H9 (cell line): ENCODE data around the gene SIM1. TPM values are rescaled to one million over a fixed set of nuclear protein-coding genes. Genes with fewer than 3 reads are reported as not detected.

ENCODE experiments used
- DNase-seq: peaks from one replicate; pipeline ENCODE4 v3.0.0-alpha.2; 2017
- H2AFZ ChIP-seq: one replicate; pipeline ENCODE4 v1.6.1; 2013; ENCODE audit warnings: mild to moderate bottlenecking, low read length, control low read depth, moderate library complexity
- H2AK5ac ChIP-seq: 2 replicates; pipeline ENCODE4 v1.6.1; 2013; ENCODE audit warnings: low read length, control low read depth, mixed read lengths; ENCODE audit not compliant: insufficient read length
- H2BK120ac ChIP-seq: one replicate; pipeline ENCODE4 v1.6.1; 2013; ENCODE audit warnings: low read depth, mild to moderate bottlenecking, low read length, control low read depth, inconsistent platforms; ENCODE audit not compliant: poor library complexity, severe bottlenecking
- H2BK12ac ChIP-seq: 2 replicates; pipeline ENCODE4 v1.6.1; 2013; ENCODE audit warnings: low read length, control low read depth, mixed read lengths, low read depth; ENCODE audit not compliant: insufficient read length
- H2BK15ac ChIP-seq: 2 replicates; pipeline ENCODE4 v1.6.1; 2013; ENCODE audit warnings: low read depth, low read length, control low read depth
- H2BK20ac ChIP-seq: one replicate; pipeline ENCODE4 v1.6.1; 2013; ENCODE audit warnings: low read depth, mild to moderate bottlenecking, low read length, control low read depth, inconsistent platforms; ENCODE audit not compliant: poor library complexity, severe bottlenecking
- H2BK5ac ChIP-seq: 2 replicates; pipeline ENCODE4 v1.6.1; 2013; ENCODE audit warnings: low read length, control low read depth, mixed read lengths; ENCODE audit not compliant: insufficient read length
- H3K14ac ChIP-seq: 2 replicates; pipeline ENCODE4 v1.6.1; 2013; ENCODE audit warnings: low read length, control low read depth; ENCODE audit not compliant: insufficient read depth
- H3K18ac ChIP-seq: 2 replicates; pipeline ENCODE4 v1.6.1; 2013; ENCODE audit warnings: low read depth, mild to moderate bottlenecking, mixed read lengths, low read length, control low read depth; ENCODE audit not compliant: insufficient read length
- H3K23ac ChIP-seq: 2 replicates; pipeline ENCODE4 v1.6.1; 2013; ENCODE audit warnings: low read length, control low read depth, mixed read lengths, low read depth; ENCODE audit not compliant: insufficient read length
- H3K23me2 ChIP-seq: 2 replicates; pipeline ENCODE4 v1.6.1; 2013; ENCODE audit warnings: low read depth, mild to moderate bottlenecking, mixed read lengths, low read length, control low read depth; ENCODE audit not compliant: insufficient read length, poor library complexity, severe bottlenecking
- H3K27ac ChIP-seq: 2 replicates; pipeline ENCODE4 v1.5.1; 2013; ENCODE audit warnings: low read length, control low read depth, mixed read lengths, low read depth; ENCODE audit not compliant: insufficient read length
- H3K27me3 ChIP-seq: 2 replicates; pipeline ENCODE4 v1.6.1; 2013; ENCODE audit warnings: low read length, control low read depth, inconsistent platforms; ENCODE audit not compliant: insufficient read depth
- H3K4ac ChIP-seq: 2 replicates; pipeline ENCODE4 v1.6.1; 2013; ENCODE audit warnings: low read depth, mild to moderate bottlenecking, control low read depth, inconsistent platforms, low read length, moderate library complexity
- H3K4me1 ChIP-seq: 2 replicates; pipeline ENCODE4 v1.6.1; 2013; ENCODE audit warnings: low read length, control low read depth, inconsistent platforms; ENCODE audit not compliant: insufficient read depth
- H3K4me2 ChIP-seq: 2 replicates; pipeline ENCODE4 v1.6.1; 2013; ENCODE audit warnings: low read length, control low read depth, mixed read lengths; ENCODE audit not compliant: insufficient read length, insufficient read depth
- H3K56ac ChIP-seq: 2 replicates; pipeline ENCODE4 v1.6.1; 2013; ENCODE audit warnings: low read depth, mild to moderate bottlenecking, mixed read lengths, low read length, control low read depth; ENCODE audit not compliant: insufficient read length
- H3K79me1 ChIP-seq: 2 replicates; pipeline ENCODE4 v1.6.1; 2013; ENCODE audit warnings: low read depth, mild to moderate bottlenecking, moderate library complexity, low read length, control low read depth, inconsistent platforms; ENCODE audit not compliant: insufficient read depth, poor library complexity, severe bottlenecking
- H3K79me2 ChIP-seq: 2 replicates; pipeline ENCODE4 v1.6.1; 2013; ENCODE audit warnings: low read length, control low read depth, inconsistent platforms; ENCODE audit not compliant: insufficient read depth
- H3K9ac ChIP-seq: 2 replicates; pipeline ENCODE4 v1.6.1; 2013; ENCODE audit warnings: low read length, control low read depth, mixed read lengths; ENCODE audit not compliant: insufficient read length; ENCODE audit errors: extremely low read depth
- H3K9me3 ChIP-seq: one replicate; pipeline ENCODE4 v1.6.1; 2013; ENCODE audit warnings: low read depth, low read length, inconsistent platforms; ENCODE audit not compliant: control insufficient read depth
- H3T11ph ChIP-seq: one replicate; pipeline ENCODE4 v1.6.1; 2013; ENCODE audit warnings: mild to moderate bottlenecking, low read length, control low read depth, inconsistent platforms
- H4K20me1 ChIP-seq: one replicate; pipeline ENCODE4 v1.6.1; 2013; ENCODE audit not compliant: control insufficient read depth, insufficient read length, insufficient read depth
- H4K5ac ChIP-seq: 2 replicates; pipeline ENCODE4 v1.6.1; 2013; ENCODE audit warnings: low read depth, mild to moderate bottlenecking, mixed read lengths, low read length, control low read depth; ENCODE audit not compliant: insufficient read length
- H4K8ac ChIP-seq: replicated peaks from 2 replicates; pipeline ENCODE4 v1.6.1; 2013; ENCODE audit warnings: low read length, control low read depth, mixed read lengths, low read depth; ENCODE audit not compliant: insufficient read length
- H4K91ac ChIP-seq: 2 replicates; pipeline ENCODE4 v1.6.1; 2013; ENCODE audit warnings: low read depth, mild to moderate bottlenecking, moderate library complexity, mixed read lengths, low read length, control low read depth; ENCODE audit not compliant: insufficient read length
- H3K27ac Mint-ChIP-seq, 3 experiments: 2 replicates in 2 of 3; 3 replicates in 1 of 3; pipeline ENCODE4 v1.8.0; 2020 to 2021; ENCODE audit warnings: mixed read lengths in 3 of 3, mild to moderate bottlenecking in 1 of 3, moderate library complexity in 1 of 3
- H3K27me3 Mint-ChIP-seq: 2 replicates; pipeline ENCODE4 v1.8.0; 2021; ENCODE audit warnings: low read depth, mild to moderate bottlenecking, moderate library complexity, mixed read lengths
- H3K36me3 Mint-ChIP-seq, 3 experiments: 2 replicates in 2 of 3; 3 replicates in 1 of 3; pipeline ENCODE4 v1.8.0; 2020 to 2021; ENCODE audit warnings: low read depth in 3 of 3, mixed read lengths in 3 of 3; ENCODE audit not compliant: insufficient read depth in 1 of 3
- H3K4me1 Mint-ChIP-seq, 2 experiments: 2 replicates each; pipeline ENCODE4 v1.8.0; 2020; ENCODE audit warnings: mixed read lengths in 2 of 2
- H3K4me3 Mint-ChIP-seq, 2 experiments: 2 replicates in 1 of 2; 3 replicates in 1 of 2; pipeline ENCODE4 v1.8.0; 2020 to 2021; ENCODE audit warnings: mild to moderate bottlenecking in 2 of 2, mixed read lengths in 2 of 2, moderate library complexity in 1 of 2
- H3K9me3 Mint-ChIP-seq, 2 experiments: 2 replicates in 1 of 2; 3 replicates in 1 of 2; pipeline ENCODE4 v1.8.0; 2020; ENCODE audit warnings: mild to moderate bottlenecking in 2 of 2, mixed read lengths in 2 of 2, moderate library complexity in 1 of 2
- WGBS: extraction: QIAGEN DNeasy Blood & Tissue Kit; methylation state at CpG from one replicate; pipeline ENCODE4 v1.1.7; 2013; ENCODE audit warnings: missing lambda C conversion rate, low lambda C conversion rate, mixed read lengths; ENCODE audit not compliant: insufficient read length; ENCODE audit errors: extremely low coverage; 5-methylcytosine and 5-hydroxymethylcytosine counted together
- total RNA-seq: library from RNA; stranded (reverse); gene quantifications from 2 replicates; pipeline ENCODE4 v1.2.1, GENCODE V29; 2021
- TF ChIP-seq, protein P1 (sequence below): fragments of 200-600 bp; sonication (generic); conservative IDR thresholded peaks from 3 replicates; pipeline ENCODE4 v1.8.0; 2021; ENCODE audit warnings: antibody characterized with exemption, mild to moderate bottlenecking

Gene SIM1
- total RNA-seq, 1 experiment from 2014 or later, result not detected

DNA sequence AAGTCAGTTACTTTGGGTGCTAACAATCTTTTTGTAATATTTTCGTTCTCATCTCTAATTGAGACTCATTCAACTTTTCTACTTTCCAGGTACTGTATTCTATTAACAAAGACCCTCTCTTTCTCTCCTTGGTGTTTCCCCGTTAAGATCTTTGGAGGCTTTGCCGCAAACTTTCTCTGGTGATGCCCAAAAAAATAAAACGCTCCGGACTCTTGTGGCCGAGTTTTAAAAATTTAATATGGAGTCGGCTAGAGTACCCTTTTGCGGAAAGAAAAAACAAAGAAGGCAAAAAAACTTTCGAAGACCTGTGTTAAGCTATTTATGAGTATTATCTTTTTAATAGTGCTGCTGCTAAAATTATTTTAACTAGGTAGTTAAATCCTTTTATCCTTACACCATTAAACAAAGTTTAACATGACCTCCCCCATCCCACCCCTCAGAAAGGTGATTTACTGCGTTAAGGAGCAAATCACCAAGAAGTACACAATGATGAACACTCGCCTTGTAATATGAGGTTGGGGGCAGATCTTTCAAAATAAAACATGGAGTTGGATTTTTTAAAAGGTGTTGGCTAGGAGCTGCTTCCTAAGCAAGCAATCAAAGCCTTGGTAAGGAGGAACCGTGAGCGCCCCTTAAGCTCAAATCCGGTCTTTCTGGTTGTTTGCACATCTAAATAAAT is 10.0 kb downstream of the SIM1 start:
- Histone ChIP-seq H3T11ph (no peak overlapping the region), H4K5ac (no peak overlapping the region), H3K18ac (no peak overlapping the region), H2BK20ac (no peak overlapping the region), H4K20me1 (no peaks in the 10 kb centered on the region), H3K23me2 (peaks cover 13% of the 10 kb centered on the region), H2BK15ac (no peak overlapping the region), H3K56ac (no peak overlapping the region), H3K27ac (no peak overlapping the region), H3K79me1 (no peaks in the 10 kb centered on the region), H3K4me2 (peak overlapping the region; percentile 55), H4K91ac (no peak overlapping the region), H3K4me1 (no peaks in the 10 kb centered on the region; the same call in 1 of the 2 replicates), H2BK120ac (no peak overlapping the region), H3K27me3 (peaks cover 100% of the 10 kb centered on the region), H4K8ac (no peak overlapping the region), H2AFZ (no peak overlapping the region), H3K9ac (no peak overlapping the region), H2BK12ac (no peak overlapping the region), H2BK5ac (no peak overlapping the region), H3K23ac (no peak overlapping the region), H3K14ac (no peak overlapping the region), H3K9me3 (no peaks in the 10 kb centered on the region), H3K79me2 (no peaks in the 10 kb centered on the region), H3K4ac (no peak overlapping the region), H2AK5ac (no peak overlapping the region)
- no peak for DNase-seq
- Mint-ChIP-seq H3K9me3 (peaks cover 0 to 6% of the 10 kb centered on the region in 2 experiments; a peak in 2 of 5 replicates), H3K4me1 (peaks cover 38 to 53% of the 10 kb centered on the region in 2 experiments), H3K4me3 (peak overlapping the region; percentile 40 to 75; a peak in 4 of 5 replicates), H3K27ac (no peak overlapping the region; a peak in 1 of 7 replicates), H3K27me3 (no peaks in the 10 kb centered on the region), H3K36me3 (no peaks in the 10 kb centered on the region)
- no CpG with 5 or more reads among the region's 14 CpGs for WGBS
- TF ChIP-seq, protein P1, sequence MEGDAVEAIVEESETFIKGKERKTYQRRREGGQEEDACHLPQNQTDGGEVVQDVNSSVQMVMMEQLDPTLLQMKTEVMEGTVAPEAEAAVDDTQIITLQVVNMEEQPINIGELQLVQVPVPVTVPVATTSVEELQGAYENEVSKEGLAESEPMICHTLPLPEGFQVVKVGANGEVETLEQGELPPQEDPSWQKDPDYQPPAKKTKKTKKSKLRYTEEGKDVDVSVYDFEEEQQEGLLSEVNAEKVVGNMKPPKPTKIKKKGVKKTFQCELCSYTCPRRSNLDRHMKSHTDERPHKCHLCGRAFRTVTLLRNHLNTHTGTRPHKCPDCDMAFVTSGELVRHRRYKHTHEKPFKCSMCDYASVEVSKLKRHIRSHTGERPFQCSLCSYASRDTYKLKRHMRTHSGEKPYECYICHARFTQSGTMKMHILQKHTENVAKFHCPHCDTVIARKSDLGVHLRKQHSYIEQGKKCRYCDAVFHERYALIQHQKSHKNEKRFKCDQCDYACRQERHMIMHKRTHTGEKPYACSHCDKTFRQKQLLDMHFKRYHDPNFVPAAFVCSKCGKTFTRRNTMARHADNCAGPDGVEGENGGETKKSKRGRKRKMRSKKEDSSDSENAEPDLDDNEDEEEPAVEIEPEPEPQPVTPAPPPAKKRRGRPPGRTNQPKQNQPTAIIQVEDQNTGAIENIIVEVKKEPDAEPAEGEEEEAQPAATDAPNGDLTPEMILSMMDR, result no peak
